ENCODE data around the gene SPINK1.

DNA sequence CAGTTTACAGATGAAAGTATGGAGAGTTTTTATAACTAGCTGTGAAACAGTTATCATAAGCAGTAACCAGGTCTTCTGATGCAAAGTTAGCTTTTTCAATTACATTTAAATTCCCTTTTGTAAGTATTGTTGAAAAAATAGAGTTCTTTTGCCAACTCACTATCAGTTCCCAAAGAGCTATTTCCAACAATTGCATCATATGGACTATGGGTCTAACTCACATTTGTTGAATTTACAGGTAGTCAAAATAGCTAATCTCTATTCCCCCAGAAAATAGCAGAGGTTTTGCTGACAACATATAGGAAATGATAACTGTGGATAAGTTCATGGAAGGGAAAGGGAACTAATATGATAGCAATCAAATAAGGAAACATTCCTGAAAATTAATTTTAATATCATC is 1.4 kb downstream of the SPINK1 start:
- TF ChIP-seq, protein P1, sequence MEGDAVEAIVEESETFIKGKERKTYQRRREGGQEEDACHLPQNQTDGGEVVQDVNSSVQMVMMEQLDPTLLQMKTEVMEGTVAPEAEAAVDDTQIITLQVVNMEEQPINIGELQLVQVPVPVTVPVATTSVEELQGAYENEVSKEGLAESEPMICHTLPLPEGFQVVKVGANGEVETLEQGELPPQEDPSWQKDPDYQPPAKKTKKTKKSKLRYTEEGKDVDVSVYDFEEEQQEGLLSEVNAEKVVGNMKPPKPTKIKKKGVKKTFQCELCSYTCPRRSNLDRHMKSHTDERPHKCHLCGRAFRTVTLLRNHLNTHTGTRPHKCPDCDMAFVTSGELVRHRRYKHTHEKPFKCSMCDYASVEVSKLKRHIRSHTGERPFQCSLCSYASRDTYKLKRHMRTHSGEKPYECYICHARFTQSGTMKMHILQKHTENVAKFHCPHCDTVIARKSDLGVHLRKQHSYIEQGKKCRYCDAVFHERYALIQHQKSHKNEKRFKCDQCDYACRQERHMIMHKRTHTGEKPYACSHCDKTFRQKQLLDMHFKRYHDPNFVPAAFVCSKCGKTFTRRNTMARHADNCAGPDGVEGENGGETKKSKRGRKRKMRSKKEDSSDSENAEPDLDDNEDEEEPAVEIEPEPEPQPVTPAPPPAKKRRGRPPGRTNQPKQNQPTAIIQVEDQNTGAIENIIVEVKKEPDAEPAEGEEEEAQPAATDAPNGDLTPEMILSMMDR (conservative IDR thresholded peaks at IDR 0.05 in 1 of 2, IDR thresholded peaks at IDR 0.05 in 1 of 2; ENCODE audit: low read depth in 1 of 2, low read length in 2 of 2), result no peak
- TF ChIP-seq EZH2 (IDR thresholded peaks at IDR 0.05; ENCODE audit: low read length, missing control alignments), result no peak

All from fibroblast of lung (primary cell).